H1 (cell line): ENCODE results near the gene ATP6V1E1. TPM values are rescaled to one million over a fixed set of nuclear protein-coding genes. Genes with fewer than 3 reads are reported as not detected.
A peak's percentile ranks its signal among the peaks of the same experiment; 100 is the strongest.

Source experiments
- CTCF ChIA-PET: fragments of 300-600 bp; sonication (Branson Sonifier 250); formaldehyde crosslinking; loops from one replicate; lab custom pipeline; 2021; ENCODE audit not compliant: partially characterized antibody; lab: Charles Lee
- POLR2A ChIA-PET: fragments of 300-600 bp; sonication (Branson Sonifier 250); formaldehyde crosslinking; loops from one replicate; lab custom pipeline; 2021; ENCODE audit warnings: inconsistent platforms; ENCODE audit not compliant: partially characterized antibody; lab: Charles Lee
- DNase-seq, 2 experiments: peaks; one replicate each; pipeline versions ENCODE4 v3.0.0 to v3.0.0-alpha.2; 2010 to 2022; ENCODE audit warnings: low spot score in 2 of 2, low read depth in 1 of 2, mixed read lengths in 1 of 2
- FAIRE-seq: peaks from 2 replicates; lab custom pipeline; 2011; peaks lifted over from hg19 to GRCh38; lab: Jason Lieb, UNC
- H2AFZ ChIP-seq: 2 replicates; pipeline ENCODE4 v1.8.1; 2012; ENCODE audit warnings: low read length, inconsistent platforms
- H2AK5ac ChIP-seq: 2 replicates; pipeline ENCODE4 v1.6.1; 2013; ENCODE audit warnings: low read depth, low read length
- H2BK120ac ChIP-seq: replicated peaks from 2 replicates; pipeline ENCODE3; 2013; ENCODE audit warnings: low read depth, low read length, inconsistent platforms
- H2BK12ac ChIP-seq: 2 replicates; pipeline ENCODE4 v1.6.1; 2013; ENCODE audit warnings: low read depth, low read length
- H2BK15ac ChIP-seq: 2 replicates; pipeline ENCODE4 v1.6.1; 2013; ENCODE audit warnings: low read length
- H2BK20ac ChIP-seq: 2 replicates; pipeline ENCODE4 v1.6.1; 2013; ENCODE audit warnings: low read length
- H2BK5ac ChIP-seq: 2 replicates; pipeline ENCODE4 v1.6.1; 2013; ENCODE audit warnings: low read depth, low read length
- H3K14ac ChIP-seq: 2 replicates; pipeline ENCODE4 v1.6.1; 2013; ENCODE audit warnings: inconsistent platforms; ENCODE audit not compliant: insufficient read length
- H3K18ac ChIP-seq: 2 replicates; pipeline ENCODE4 v1.6.1; 2013; ENCODE audit warnings: low read length; ENCODE audit errors: extremely low read depth
- H3K23ac ChIP-seq: 2 replicates; pipeline ENCODE4 v1.6.1; 2013; ENCODE audit warnings: inconsistent platforms; ENCODE audit not compliant: insufficient read length
- H3K23me2 ChIP-seq: 2 replicates; pipeline ENCODE4 v1.6.1; 2013; ENCODE audit warnings: low read depth, low read length
- H3K27ac ChIP-seq: 2 replicates; pipeline ENCODE4 v1.6.1; 2011; ENCODE audit warnings: low read depth, low read length, inconsistent platforms
- H3K27me3 ChIP-seq, 4 experiments: replicated peaks in 1 of 4; 1 replicate in 1 of 4; 2 replicates in 3 of 4; pipeline versions ENCODE4 v1.6.1 to v1.8.1; 2011 to 2013; ENCODE audit warnings: low read length in 3 of 4, mild to moderate bottlenecking in 3 of 4, inconsistent platforms in 2 of 4, mixed read lengths in 2 of 4, moderate library complexity in 1 of 4; ENCODE audit not compliant: control insufficient read depth in 3 of 4, insufficient read depth in 3 of 4; ENCODE audit errors: extremely low read depth in 1 of 4
- H3K36me3 ChIP-seq, 4 experiments: 2 replicates each; pipeline versions ENCODE4 v1.6.1 to v1.8.1; 2011 to 2013; ENCODE audit warnings: mild to moderate bottlenecking in 4 of 4, low read length in 3 of 4, moderate library complexity in 2 of 4, control low read depth in 1 of 4, inconsistent platforms in 1 of 4; ENCODE audit not compliant: insufficient read depth in 4 of 4, control insufficient read depth in 2 of 4
- H3K4ac ChIP-seq: replicated peaks from 2 replicates; pipeline ENCODE3; 2013; ENCODE audit warnings: low read length, low read depth, mixed read lengths, inconsistent platforms; ENCODE audit not compliant: insufficient read length
- H3K4me1 ChIP-seq, 4 experiments: replicated peaks in 1 of 4; 1 replicate in 1 of 4; 2 replicates in 3 of 4; pipeline versions ENCODE4 v1.6.1 to v1.8.1; 2011 to 2013; ENCODE audit warnings: low read length in 3 of 4, inconsistent platforms in 2 of 4, mixed read lengths in 1 of 4; ENCODE audit not compliant: insufficient read depth in 4 of 4, control insufficient read depth in 3 of 4
- H3K4me2 ChIP-seq, 2 experiments: 2 replicates each; pipeline versions ENCODE4 v1.6.1 to v1.8.1; 2011 to 2013; ENCODE audit warnings: low read depth in 2 of 2, low read length in 2 of 2, control low read depth in 1 of 2, inconsistent platforms in 1 of 2, mild to moderate bottlenecking in 1 of 2; ENCODE audit not compliant: insufficient read depth in 1 of 2
- H3K4me3 ChIP-seq, 4 experiments: fragments of 200-600, 300-600 bp in 1 of 4; sonication (generic), shearing (Covaris generic), sonication (Bioruptor Twin) in 1 of 4; 2 replicates each; pipeline versions ENCODE4 v1.5.1 to v1.8.1; 2011 to 2016; ENCODE audit warnings: low read length in 4 of 4, low read depth in 3 of 4, control low read depth in 2 of 4, inconsistent platforms in 2 of 4, mild to moderate bottlenecking in 2 of 4, mixed read lengths in 1 of 4, moderate library complexity in 1 of 4; ENCODE audit not compliant: insufficient read depth in 2 of 4; ENCODE audit errors: extremely low read depth in 1 of 4
- H3K56ac ChIP-seq: replicated peaks from 2 replicates; pipeline ENCODE3; 2013; ENCODE audit warnings: low read depth, mild to moderate bottlenecking, mixed read lengths, low read length, inconsistent platforms; ENCODE audit not compliant: insufficient read length
- H3K79me1 ChIP-seq: 2 replicates; pipeline ENCODE4 v1.6.1; 2013; ENCODE audit warnings: low read depth, low read length, control low read depth
- H3K79me2 ChIP-seq, 2 experiments: 2 replicates each; pipeline versions ENCODE4 v1.6.1 to v1.8.1; 2012 to 2013; ENCODE audit warnings: low read length in 2 of 2, mild to moderate bottlenecking in 2 of 2, inconsistent platforms in 1 of 2; ENCODE audit not compliant: insufficient read depth in 2 of 2, control insufficient read depth in 1 of 2
- H3K9ac ChIP-seq, 4 experiments: replicated peaks in 1 of 4; 1 replicate in 1 of 4; 2 replicates in 3 of 4; pipeline versions ENCODE4 v1.6.1 to v1.8.1; 2011 to 2013; ENCODE audit warnings: low read depth in 3 of 4, low read length in 3 of 4, control low read depth in 2 of 4, mild to moderate bottlenecking in 2 of 4, moderate library complexity in 2 of 4, inconsistent platforms in 1 of 4; ENCODE audit errors: extremely low read depth in 1 of 4
- H3K9me3 ChIP-seq, 2 experiments: 2 replicates each; pipeline versions ENCODE4 v1.6.1 to v1.8.1; 2012 to 2013; ENCODE audit warnings: mild to moderate bottlenecking in 2 of 2, moderate library complexity in 2 of 2, control low read depth in 1 of 2, inconsistent platforms in 1 of 2, low read depth in 1 of 2, low read length in 1 of 2, mixed read lengths in 1 of 2; ENCODE audit not compliant: insufficient read depth in 2 of 2
- H4K20me1 ChIP-seq, 2 experiments: replicated peaks in 1 of 2; 2 replicates each; pipeline versions ENCODE3 to v1.8.1; 2011 to 2013; ENCODE audit warnings: inconsistent platforms in 2 of 2, low read length in 2 of 2, mild to moderate bottlenecking in 1 of 2; ENCODE audit not compliant: insufficient read depth in 2 of 2, control insufficient read depth in 1 of 2
- H4K5ac ChIP-seq: 2 replicates; pipeline ENCODE4 v1.6.1; 2013; ENCODE audit warnings: low read length, low read depth, mixed read lengths, inconsistent platforms; ENCODE audit not compliant: insufficient read length
- H4K8ac ChIP-seq: 2 replicates; pipeline ENCODE4 v1.8.0; 2013; ENCODE audit warnings: mild to moderate bottlenecking, moderate library complexity, low read length, inconsistent platforms; ENCODE audit not compliant: insufficient read depth; ENCODE audit errors: extremely low read depth
- H4K91ac ChIP-seq: replicated peaks from 2 replicates; pipeline ENCODE3; 2013; ENCODE audit warnings: low read length, mixed read lengths, inconsistent platforms; ENCODE audit not compliant: insufficient read length
- WGBS, 2 experiments: shearing (Covaris generic) in 1 of 2; methylation state at CpG; one replicate each; pipeline versions ENCODE4 v1.1.6 to v1.1.7; 2013 to 2015; ENCODE audit warnings: low lambda C conversion rate in 2 of 2, mixed read lengths in 2 of 2, inconsistent platforms in 1 of 2, low coverage in 1 of 2, missing lambda C conversion rate in 1 of 2; ENCODE audit not compliant: insufficient replicate concordance in 2 of 2, insufficient coverage in 1 of 2, insufficient read length in 1 of 2; ENCODE audit errors: extremely low coverage in 1 of 2, missing lambda C conversion rate in 1 of 2; 5-methylcytosine and 5-hydroxymethylcytosine counted together
- polyA plus RNA-seq, 7 experiments: library from polyadenylated mRNA; depleted of rRNA in 3 of 7; stranded (reverse) in 5 of 7; unstranded in 2 of 7; fragments of >200 nt in 5 of 7; fragments of 200-250 nt in 2 of 7; gene quantifications; 1 replicate in 5 of 7; 2 replicates in 1 of 7; 4 replicates in 1 of 7; pipeline versions ENCODE4 v1.2.1 to v1.2.3, GENCODE V29; 2011 to 2013; ENCODE audit warnings: missing spikeins in 2 of 7, mixed read lengths in 2 of 7
- total RNA-seq: library from RNA; stranded (reverse); fragmentation: NEBNext Ultra II Directional; extraction: Animal tissue kit (Norgen Biotek cat#: 25700); gene quantifications from 2 replicates; pipeline ENCODE4 v1.2.1, GENCODE V29; 2021
- TF ChIP-seq, protein P1 (sequence below): IDR thresholded peaks from 2 replicates; pipeline ENCODE4 v1.6.1; 2012; ENCODE audit warnings: inconsistent platforms

Gene ATP6V1E1
- total and polyA plus RNA-seq, 2 of the 8 experiments (the other 6 are each of a cell fraction or from before 2014, with no cell fraction given), result 80.4 to 88.1 TPM

DNA sequence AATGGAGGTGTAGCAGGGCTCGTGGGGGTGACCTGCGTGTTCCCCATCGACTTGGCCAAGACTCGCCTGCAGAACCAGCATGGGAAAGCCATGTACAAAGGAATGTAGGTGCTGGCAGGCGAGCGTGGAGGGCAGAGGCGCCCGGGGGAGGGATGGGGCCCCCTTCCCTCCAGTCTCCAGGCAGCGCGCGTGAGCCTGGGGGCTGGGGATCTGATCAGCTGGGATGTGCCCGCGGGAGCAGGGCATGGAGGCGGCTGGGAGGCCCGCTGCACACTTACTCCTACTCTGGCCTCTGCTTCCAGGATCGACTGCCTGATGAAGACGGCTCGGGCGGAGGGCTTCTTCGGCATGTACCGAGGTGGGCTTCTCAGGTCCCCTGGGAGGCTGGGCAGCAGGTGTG, 47.5 kb downstream of the ATP6V1E1 start:
- no peak overlapping the region for H2BK12ac ChIP-seq
- POLR2A ChIA-PET, result interaction anchor here (0.7 to 2.8 kb wide), 5 partner anchors 10 to 58 kb away, joined by 3 to 18 read pairs (median 3); partner anchors contain the start of genes BCL2L13 and SLC25A18
- no peak overlapping the region for H4K5ac ChIP-seq
- no peak overlapping the region for H3K4ac ChIP-seq
- H2BK5ac ChIP-seq, result no peak overlapping the region
- H4K91ac ChIP-seq, result no peak overlapping the region
- peaks cover 1% of the 10 kb centered on the region; the same call in 1 of the 2 replicates for H3K23me2 ChIP-seq
- no peak overlapping the region; the same call in 1 of the 2 replicates for H3K18ac ChIP-seq
- no peaks in the 10 kb centered on the region for H3K9me3 ChIP-seq
- H3K4me3 ChIP-seq, result no peak overlapping the region
- H3K23ac ChIP-seq, result no peak overlapping the region
- H3K14ac ChIP-seq, result no peak overlapping the region
- no peaks in the 10 kb centered on the region for H3K36me3 ChIP-seq
- H3K56ac ChIP-seq, result no peak overlapping the region
- no peak overlapping the region for H2BK120ac ChIP-seq
- no peak overlapping the region for H3K27ac ChIP-seq
- FAIRE-seq, result no peak
- no peak overlapping the region for H3K4me2 ChIP-seq
- H3K79me1 ChIP-seq, result no peaks in the 10 kb centered on the region
- CTCF ChIA-PET, result interaction anchor here (0.9 to 4.1 kb wide), 5 partner anchors 8 to 347 kb away, joined by 4 to 27 read pairs (median 8); no protein-coding TSS in a partner anchor
- H3K4me1 ChIP-seq, result peaks cover 0 to 3% (median 0%) of the 10 kb centered on the region in 4 experiments; a peak in 4 of 7 replicates
- H4K8ac ChIP-seq, result peak overlapping the region; percentile 14; the same call in 1 of the 2 replicates
- H2AFZ ChIP-seq, result 0 out of 2 replicates have a peak overlapping the region, but pooled peaks have one; percentile 17
- no peak overlapping the region for H3K9ac ChIP-seq
- TF ChIP-seq, protein P1, sequence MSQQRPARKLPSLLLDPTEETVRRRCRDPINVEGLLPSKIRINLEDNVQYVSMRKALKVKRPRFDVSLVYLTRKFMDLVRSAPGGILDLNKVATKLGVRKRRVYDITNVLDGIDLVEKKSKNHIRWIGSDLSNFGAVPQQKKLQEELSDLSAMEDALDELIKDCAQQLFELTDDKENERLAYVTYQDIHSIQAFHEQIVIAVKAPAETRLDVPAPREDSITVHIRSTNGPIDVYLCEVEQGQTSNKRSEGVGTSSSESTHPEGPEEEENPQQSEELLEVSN, result no peak
- WGBS, 2 experiments, result 93% methylated on average over 17 of the region's 21 CpGs; no CpG with 5 or more reads in 1 of the 2 experiments
- no peak overlapping the region for H2BK20ac ChIP-seq
- DNase-seq, result no peak
- H3K27me3 ChIP-seq, result no peaks in the 10 kb centered on the region
- 0 out of 2 replicates have a peak overlapping the region, but pooled peaks have one; percentile 1 for H2BK15ac ChIP-seq
- H2AK5ac ChIP-seq, result no peak overlapping the region
- no peaks in the 10 kb centered on the region for H4K20me1 ChIP-seq
- H3K79me2 ChIP-seq, result no peaks in the 10 kb centered on the region
